Right atrium auricular region (tissue), 2 donors: ENCODE measurements around the gene TNIP1. TPM values are rescaled to one million over a fixed set of nuclear protein-coding genes. Genes with fewer than 3 reads are reported as not detected.

Experiments used
- DNase-seq: peaks from one replicate; pipeline ENCODE4 v3.0.0-alpha.2; 2019; ENCODE audit warnings: low spot score
- H3K27ac ChIP-seq, 2 donors: fragments of 200-600 bp; sonication (generic); 1 replicate in 1 of 2; 2 replicates in 1 of 2; pipeline ENCODE4 v1.5.1; 2016 to 2019
- H3K27me3 ChIP-seq, 2 donors: fragments of 200-600 bp; sonication (generic); one replicate each; pipeline versions ENCODE4 v1.5.1 to v1.6.0; 2017 to 2019
- H3K36me3 ChIP-seq: fragments of 200-600 bp; sonication (generic); one replicate; pipeline ENCODE4 v1.5.1; 2016
- H3K4me1 ChIP-seq, 2 donors: fragments of 200-600 bp; sonication (generic); one replicate each; pipeline versions ENCODE4 v1.5.1 to v1.6.0; 2017 to 2019
- H3K4me3 ChIP-seq, 2 donors: fragments of 200-600 bp; sonication (generic); 1 replicate in 1 of 2; 2 replicates in 1 of 2; pipeline ENCODE4 v1.5.1; 2017 to 2019; ENCODE audit warnings: mild to moderate bottlenecking in 1 of 2, moderate library complexity in 1 of 2
- H3K9me3 ChIP-seq, 2 donors: fragments of 200-600 bp; sonication (generic); one replicate each; pipeline ENCODE4 v1.5.1; 2019
- total RNA-seq, 2 donors: library from RNA; depleted of rRNA; stranded (reverse); fragments of >200 nt; gene quantifications; one replicate each; pipeline ENCODE4 v1.1.0, GENCODE V29; 2016
- TF ChIP-seq, protein P1 (sequence below), 2 donors: fragments of 200-600 bp; sonication (generic); IDR thresholded peaks; one replicate each; pipeline ENCODE4 v1.5.1; 2019; ENCODE audit warnings: antibody characterized with exemption in 2 of 2

The TNIP1 gene
- total RNA-seq, 2 donors from 2014 or later: 68.9 to 92.6 TPM

DNA sequence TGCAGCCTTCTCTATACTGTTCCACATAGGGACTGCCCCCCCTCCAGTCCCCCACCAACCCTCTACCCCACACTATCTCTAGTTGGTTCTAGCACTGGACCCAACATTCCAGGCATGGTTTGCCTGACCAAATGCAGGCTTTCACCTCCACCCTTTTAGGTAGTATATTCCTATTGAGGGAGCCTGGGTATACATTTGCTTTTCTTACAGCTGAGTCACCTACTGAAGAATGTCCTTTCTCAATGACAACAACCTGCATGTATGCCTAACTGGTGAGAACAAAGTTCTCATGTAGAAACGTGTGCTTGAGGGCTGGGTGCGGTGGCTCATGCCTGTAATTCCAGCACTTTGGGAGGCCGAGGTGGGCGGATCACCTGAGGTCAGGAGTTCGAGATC lies 8.2 kb downstream of the TNIP1 start:
- H3K27ac ChIP-seq: no peak overlapping the region
- no peaks in the 10 kb centered on the region for H3K9me3 ChIP-seq
- H3K4me1 ChIP-seq: peaks cover 0 to 44% of the 10 kb centered on the region in 2 donors
- DNase-seq: no peak
- H3K27me3 ChIP-seq: no peaks in the 10 kb centered on the region
- TF ChIP-seq, protein P1, sequence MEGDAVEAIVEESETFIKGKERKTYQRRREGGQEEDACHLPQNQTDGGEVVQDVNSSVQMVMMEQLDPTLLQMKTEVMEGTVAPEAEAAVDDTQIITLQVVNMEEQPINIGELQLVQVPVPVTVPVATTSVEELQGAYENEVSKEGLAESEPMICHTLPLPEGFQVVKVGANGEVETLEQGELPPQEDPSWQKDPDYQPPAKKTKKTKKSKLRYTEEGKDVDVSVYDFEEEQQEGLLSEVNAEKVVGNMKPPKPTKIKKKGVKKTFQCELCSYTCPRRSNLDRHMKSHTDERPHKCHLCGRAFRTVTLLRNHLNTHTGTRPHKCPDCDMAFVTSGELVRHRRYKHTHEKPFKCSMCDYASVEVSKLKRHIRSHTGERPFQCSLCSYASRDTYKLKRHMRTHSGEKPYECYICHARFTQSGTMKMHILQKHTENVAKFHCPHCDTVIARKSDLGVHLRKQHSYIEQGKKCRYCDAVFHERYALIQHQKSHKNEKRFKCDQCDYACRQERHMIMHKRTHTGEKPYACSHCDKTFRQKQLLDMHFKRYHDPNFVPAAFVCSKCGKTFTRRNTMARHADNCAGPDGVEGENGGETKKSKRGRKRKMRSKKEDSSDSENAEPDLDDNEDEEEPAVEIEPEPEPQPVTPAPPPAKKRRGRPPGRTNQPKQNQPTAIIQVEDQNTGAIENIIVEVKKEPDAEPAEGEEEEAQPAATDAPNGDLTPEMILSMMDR (IDR thresholded peaks at IDR 0.05): no peak
- H3K36me3 ChIP-seq: peaks cover 5% of the 10 kb centered on the region
- H3K4me3 ChIP-seq: no peak overlapping the region

DNA sequence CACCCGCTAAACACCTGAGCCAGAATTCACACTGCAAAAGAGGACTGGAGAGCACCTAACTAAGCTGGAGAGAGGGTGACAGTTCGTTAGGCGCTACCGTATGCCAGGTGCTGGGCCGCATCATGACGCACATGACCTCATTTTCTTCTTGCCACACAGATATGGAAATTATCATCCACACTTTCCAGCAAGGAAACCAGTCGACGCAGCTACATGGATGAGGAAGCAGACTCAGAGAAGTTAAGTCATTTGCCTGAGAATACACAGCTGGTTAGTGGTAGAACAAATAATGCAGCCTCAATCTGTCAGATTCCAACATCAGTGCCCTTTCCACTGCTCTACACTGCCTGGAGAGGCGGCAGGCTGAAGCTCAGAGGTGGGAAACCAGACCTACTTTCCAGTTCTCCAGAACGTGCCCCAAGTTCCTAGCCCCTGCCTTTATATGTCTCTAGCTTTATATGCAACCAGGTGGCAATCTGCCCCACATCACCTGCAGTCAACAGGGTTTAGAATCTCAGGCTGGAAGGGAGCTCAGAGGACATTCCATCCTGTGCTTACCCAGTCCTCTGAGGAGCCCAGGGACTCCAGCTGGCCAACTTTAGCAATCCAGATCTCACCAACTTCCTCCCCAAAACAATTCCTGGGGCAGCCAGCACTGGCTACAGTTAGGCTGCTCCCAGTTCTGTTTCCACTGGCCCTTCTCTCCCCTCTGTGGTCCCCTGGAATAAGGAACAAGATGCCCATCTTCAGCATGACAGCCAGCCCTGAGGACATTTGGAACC lies 8.8 kb downstream of the TNIP1 start:
- H3K27ac ChIP-seq: no peak overlapping the region
- H3K36me3 ChIP-seq: peaks cover under 1% of the 10 kb centered on the region
- TF ChIP-seq, protein P1 (IDR thresholded peaks at IDR 0.05): no peak

DNA sequence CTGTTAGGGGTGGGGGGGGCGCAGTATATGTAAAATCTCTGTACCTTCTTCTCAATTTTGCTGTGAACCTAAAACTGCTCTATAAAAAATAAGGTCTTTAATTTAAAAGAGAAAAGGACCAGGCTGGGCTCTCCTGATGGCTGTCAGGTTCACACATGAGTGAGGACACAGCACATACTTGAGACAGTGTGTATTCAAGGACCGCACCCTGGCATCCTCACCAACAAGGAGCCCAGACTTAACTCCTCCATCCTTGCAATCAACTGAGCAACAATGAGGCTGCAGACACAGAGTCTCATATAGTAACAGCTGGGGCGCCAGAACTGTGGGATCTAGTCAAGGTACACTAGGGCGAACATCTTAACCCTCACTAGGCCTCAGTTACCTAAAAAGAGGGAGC lies 9.8 kb downstream of the TNIP1 start:
- DNase-seq: no peak
- peaks cover 0 to 57% of the 10 kb centered on the region in 2 donors for H3K4me1 ChIP-seq
- H3K36me3 ChIP-seq: no peaks in the 10 kb centered on the region
- H3K27me3 ChIP-seq: no peaks in the 10 kb centered on the region
- no peak overlapping the region for H3K27ac ChIP-seq
- TF ChIP-seq, protein P1 (IDR thresholded peaks at IDR 0.05): no peak
- no peak overlapping the region for H3K4me3 ChIP-seq
- H3K9me3 ChIP-seq: no peaks in the 10 kb centered on the region

More for the DNA sequence above, 8.8 kb downstream of the TNIP1 start:
- peaks cover 0 to 49% of the 10 kb centered on the region in 2 donors for H3K4me1 ChIP-seq
- no peak for DNase-seq
- no peak overlapping the region for H3K4me3 ChIP-seq
- H3K9me3 ChIP-seq: no peaks in the 10 kb centered on the region
- H3K27me3 ChIP-seq: no peaks in the 10 kb centered on the region

DNA sequence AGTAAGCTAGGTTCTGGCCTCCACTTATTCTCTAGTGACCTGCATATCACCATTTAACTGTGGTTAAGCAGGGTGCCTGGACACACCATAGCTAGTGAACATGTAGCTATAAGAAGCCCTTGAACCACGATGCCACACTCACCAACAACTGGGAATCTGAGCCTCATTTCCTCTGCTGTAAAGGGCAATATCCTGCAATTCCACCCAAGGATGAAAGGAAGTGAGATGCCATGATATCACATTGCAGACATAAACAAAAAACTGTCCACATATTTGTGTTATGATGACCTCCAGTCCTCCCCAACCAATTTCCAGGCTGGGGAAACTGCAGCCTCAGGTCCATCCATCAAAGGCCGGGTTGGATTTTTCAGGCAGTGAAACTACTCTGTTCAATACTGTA lies 10.4 kb downstream of the TNIP1 start:
- no peak overlapping the region for H3K27ac ChIP-seq

DNA sequence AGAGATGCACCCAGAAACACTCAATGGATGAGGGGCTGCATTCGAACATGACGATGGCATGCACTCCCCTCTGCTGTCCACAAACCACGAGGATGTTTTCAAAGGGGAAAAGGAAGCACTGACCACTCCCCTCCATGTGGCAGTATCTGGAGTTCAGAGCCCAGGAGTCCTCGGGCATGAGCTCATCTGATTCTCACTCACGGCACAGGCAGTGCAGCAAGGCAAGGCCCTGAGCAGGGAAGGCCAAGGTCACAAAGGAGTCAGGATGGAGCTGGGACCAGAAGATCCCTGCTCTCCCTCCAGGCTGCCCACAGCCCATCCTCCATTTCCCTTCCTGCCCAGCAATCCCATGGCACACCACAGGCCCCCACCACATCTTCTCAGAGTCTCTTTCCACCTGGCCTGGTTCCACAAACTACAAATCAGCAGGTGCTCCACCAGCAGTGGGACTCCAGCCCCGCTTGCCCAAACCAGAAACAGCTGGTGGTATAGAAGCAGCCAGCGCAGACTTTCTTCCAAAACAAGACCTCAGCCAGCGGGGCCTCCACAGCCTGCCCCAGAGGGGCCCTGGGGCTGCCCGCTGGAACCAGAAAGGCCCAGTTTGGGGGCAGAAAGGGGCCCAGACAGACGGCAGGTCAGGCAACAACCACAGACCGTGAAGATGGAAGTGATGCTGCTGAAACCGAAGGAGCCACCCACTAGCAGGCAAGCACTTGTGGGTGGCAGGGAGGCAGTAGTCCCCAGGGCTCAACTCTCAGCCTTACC lies 12.2 kb downstream of the TNIP1 start:
- Histone ChIP-seq H3K36me3 (no peaks in the 10 kb centered on the region), H3K27me3 (no peaks in the 10 kb centered on the region), H3K4me3 (no peak overlapping the region), H3K4me1 (peaks cover 0 to 71% of the 10 kb centered on the region in 2 donors), H3K9me3 (no peaks in the 10 kb centered on the region), H3K27ac (peak overlapping the region; percentile 64 to 70)
- TF ChIP-seq, protein P1 (IDR thresholded peaks at IDR 0.05): no peak
- no peak for DNase-seq

More for the DNA sequence above, 10.4 kb downstream of the TNIP1 start:
- H3K4me3 ChIP-seq: no peak overlapping the region
- H3K36me3 ChIP-seq: no peaks in the 10 kb centered on the region
- TF ChIP-seq, protein P1 (IDR thresholded peaks at IDR 0.05): no peak
- H3K27me3 ChIP-seq: no peaks in the 10 kb centered on the region
- DNase-seq: no peak
- no peaks in the 10 kb centered on the region for H3K9me3 ChIP-seq
- peaks cover 0 to 57% of the 10 kb centered on the region in 2 donors for H3K4me1 ChIP-seq
